Neutrophil (primary cell): ENCODE results near the gene ASPA.

Source experiments
- H3K27ac ChIP-seq: fragments of 200-600 bp; sonication (generic); 2 replicates; pipeline ENCODE4 v1.5.1; 2016; ENCODE audit warnings: mild to moderate bottlenecking, moderate library complexity
- H3K27me3 ChIP-seq: fragments of 200-600 bp; sonication (generic); 2 replicates; pipeline ENCODE4 v1.6.0; 2016; ENCODE audit warnings: mild to moderate bottlenecking
- H3K36me3 ChIP-seq: fragments of 200-600 bp; sonication (generic); 2 replicates; pipeline ENCODE4 v1.5.1; 2017
- H3K4me1 ChIP-seq, 2 experiments: fragments of 200-600 bp in 1 of 2; sonication (generic) in 1 of 2; 1 replicate in 1 of 2; 2 replicates in 1 of 2; pipeline versions ENCODE4 v1.5.1 to v1.6.1; 2013 to 2016; ENCODE audit warnings: low read depth in 1 of 2, low read length in 1 of 2, mild to moderate bottlenecking in 1 of 2, moderate library complexity in 1 of 2; ENCODE audit not compliant: control insufficient read depth in 1 of 2, insufficient read depth in 1 of 2
- H3K4me3 ChIP-seq, 2 experiments: fragments of 200-600 bp in 1 of 2; sonication (generic) in 1 of 2; 1 replicate in 1 of 2; 2 replicates in 1 of 2; pipeline ENCODE4 v1.5.1; 2013 to 2016; ENCODE audit warnings: low read depth in 1 of 2, low read length in 1 of 2, mild to moderate bottlenecking in 1 of 2, moderate library complexity in 1 of 2
- H3K9me3 ChIP-seq: fragments of 200-600 bp; sonication (generic); 2 replicates; pipeline ENCODE4 v1.5.1; 2016
- CTCF ChIP-seq: fragments of 200-600 bp; sonication (generic); IDR thresholded peaks from 2 replicates; pipeline ENCODE4 v1.5.1; 2016; ENCODE audit warnings: antibody characterized with exemption

The ASPA gene

GRCh38 chr17:3529817-3530741 lies 54.3 kb downstream of the ASPA start:
- H3K9me3 ChIP-seq = no peaks in the 10 kb centered on the region
- no peak overlapping the region for H3K27ac ChIP-seq
- no peak overlapping the region for H3K4me3 ChIP-seq
- no peaks in the 10 kb centered on the region for H3K4me1 ChIP-seq
- H3K36me3 ChIP-seq = no peaks in the 10 kb centered on the region
- H3K27me3 ChIP-seq = peaks cover 17% of the 10 kb centered on the region
- TF ChIP-seq CTCF = no peak

GRCh38 chr17:3531266-3532101 lies 55.7 kb downstream of the ASPA start:
- no peak for TF ChIP-seq CTCF

GRCh38 chr17:3532106-3532858 lies 56.5 kb downstream of the ASPA start:
- TF ChIP-seq CTCF = no peak
- Histone ChIP-seq H3K9me3 (no peaks in the 10 kb centered on the region), H3K36me3 (no peaks in the 10 kb centered on the region), H3K27me3 (peaks cover 39% of the 10 kb centered on the region), H3K4me1 (no peaks in the 10 kb centered on the region), H3K4me3 (no peak overlapping the region), H3K27ac (no peak overlapping the region)

More at GRCh38 chr17:3531266-3532101, 55.7 kb downstream of the ASPA start:
- Histone ChIP-seq H3K4me3 (no peak overlapping the region), H3K4me1 (no peaks in the 10 kb centered on the region), H3K27me3 (peaks cover 31% of the 10 kb centered on the region), H3K9me3 (no peaks in the 10 kb centered on the region), H3K36me3 (no peaks in the 10 kb centered on the region), H3K27ac (no peak overlapping the region)

- Histone ChIP-seq H3K4me1 (no peaks in the 10 kb centered on the region), H3K36me3 (no peaks in the 10 kb centered on the region), H3K9me3 (no peaks in the 10 kb centered on the region), H3K4me3 (no peak overlapping the region), H3K27ac (no peak overlapping the region), H3K27me3 (peaks cover 39% of the 10 kb centered on the region)
- no peak for TF ChIP-seq CTCF
Observed at GRCh38 chr17:3532859-3533142, 57.0 kb downstream of the ASPA start.

- Histone ChIP-seq H3K36me3 (no peaks in the 10 kb centered on the region), H3K9me3 (no peaks in the 10 kb centered on the region), H3K4me3 (no peak overlapping the region), H3K4me1 (no peaks in the 10 kb centered on the region), H3K27me3 (peaks cover 39% of the 10 kb centered on the region), H3K27ac (no peak overlapping the region)
- TF ChIP-seq CTCF = no peak
Observed at GRCh38 chr17:3533752-3534151, 58.0 kb downstream of the ASPA start.
